CD4-positive, alpha-beta T cell treated with Interleukin-21 for 1 hour (primary cell): ENCODE results near the gene MACIR.

Experiments used
- DNase-seq: peaks from one replicate; pipeline ENCODE4 v3.0.0-alpha.2; 2020

The MACIR gene

GRCh38 chr5:103293719-103294118, 35.2 kb downstream of the MACIR start:
- DNase-seq, result no peak

- no peak for DNase-seq
These were observed 36.3 kb downstream of the MACIR start for GRCh38 chr5:103294906-103295305.

GRCh38 chr5:103295424-103295823, 36.9 kb downstream of the MACIR start:
- DNase-seq, result no peak

- DNase-seq, result no peak
These were observed 37.3 kb downstream of the MACIR start for GRCh38 chr5:103295871-103296270.

- no peak for DNase-seq
These were observed 39.6 kb downstream of the MACIR start for GRCh38 chr5:103298117-103298516.

GRCh38 chr5:103298607-103299188, 40.1 kb downstream of the MACIR start:
- no peak for DNase-seq

- DNase-seq, result no peak
These were observed 47.2 kb downstream of the MACIR start for GRCh38 chr5:103305809-103306208.

- no peak for DNase-seq
These were observed 48.9 kb downstream of the MACIR start for GRCh38 chr5:103307470-103307869.

GRCh38 chr5:103308774-103309173, 50.2 kb downstream of the MACIR start:
- DNase-seq, result no peak

GRCh38 chr5:103313056-103313455, 54.5 kb downstream of the MACIR start:
- DNase-seq, result no peak

GRCh38 chr5:103315455-103315854, 56.9 kb downstream of the MACIR start:
- no peak for DNase-seq

- DNase-seq, result no peak
These were observed 68.9 kb downstream of the MACIR start for GRCh38 chr5:103327451-103327850.

GRCh38 chr5:103327893-103328292, 69.3 kb downstream of the MACIR start:
- DNase-seq, result no peak
